ENCODE measurements around the gene LMNA. TPM values are rescaled to one million over a fixed set of nuclear protein-coding genes. Genes with fewer than 3 reads are reported as not detected.
"Not testable (repeated sequence)": the region's sequence is repeated elsewhere in the genome, so short reads cannot be mapped to it uniquely, and the experiment has no call there.

Gene LMNA
- total RNA-seq, 3 donors from 2014 or later = 263 to 334 (median 308) TPM

- intact Hi-C loops (cut with DNase I, micrococcal nuclease) = no loop called here
- ATAC-seq (peak; percentile 5), DNase-seq (peak in 2 of 3 donors; percentile 70)
- H3K36me3 ChIP-seq (ENCODE audit: low read depth) = no peaks in the 10 kb centered on the region
- peaks cover 79% of the 10 kb centered on the region for H3K4me1 ChIP-seq (ENCODE audit: low read depth)
- H3K9me3 ChIP-seq = no peaks in the 10 kb centered on the region
- no peak overlapping the region for H3K4me3 ChIP-seq
- no peak for TF ChIP-seq CTCF (IDR thresholded peaks at IDR 0.05)
Measured at GRCh38 chr1:156119503-156120209, 5.1 kb downstream of the LMNA start.

- H3K9me3 ChIP-seq = no peaks in the 10 kb centered on the region
- H3K4me3 ChIP-seq = no peak overlapping the region
- intact Hi-C loops (cut with DNase I, micrococcal nuclease) = no loop called here
- H3K4me1 ChIP-seq (ENCODE audit: low read depth) = peaks cover 85% of the 10 kb centered on the region
- TF ChIP-seq CTCF (IDR thresholded peaks at IDR 0.05) = no peak
- ATAC-seq (no peak), DNase-seq (no peak)
- H3K36me3 ChIP-seq (ENCODE audit: low read depth) = no peaks in the 10 kb centered on the region
Measured at GRCh38 chr1:156120318-156120717, 5.8 kb downstream of the LMNA start.

GRCh38 chr1:156121005-156121404, 6.5 kb downstream of the LMNA start:
- ATAC-seq; H3K9me3 ChIP-seq; intact Hi-C loops (cut with DNase I, micrococcal nuclease); H3K36me3 ChIP-seq (ENCODE audit: low read depth); DNase-seq; H3K4me3 ChIP-seq: not testable (repeated sequence)
- H3K4me1 ChIP-seq (ENCODE audit: low read depth) = peaks cover 92% of the 10 kb centered on the region

- ATAC-seq = no peak
Measured at GRCh38 chr1:156121457-156121856, 6.9 kb downstream of the LMNA start.

GRCh38 chr1:156122086-156122485, 7.6 kb downstream of the LMNA start:
- no peak for ATAC-seq
- Histone ChIP-seq H3K4me1 (ENCODE audit: low read depth) (peaks cover 95% of the 10 kb centered on the region), H3K9me3 (no peaks in the 10 kb centered on the region), H3K4me3 (no peak overlapping the region), H3K36me3 (ENCODE audit: low read depth) (no peaks in the 10 kb centered on the region)
- DNase-seq = no peak
- intact Hi-C loops (cut with DNase I, micrococcal nuclease) = no loop called here
- no peak for TF ChIP-seq CTCF (IDR thresholded peaks at IDR 0.05)

More at GRCh38 chr1:156121457-156121856, 6.9 kb downstream of the LMNA start:
- intact Hi-C loops (cut with DNase I, micrococcal nuclease) = no loop called here
- Histone ChIP-seq H3K4me3 (no peak overlapping the region), H3K9me3 (no peaks in the 10 kb centered on the region), H3K36me3 (ENCODE audit: low read depth) (no peaks in the 10 kb centered on the region), H3K4me1 (ENCODE audit: low read depth) (peaks cover 94% of the 10 kb centered on the region)
- TF ChIP-seq CTCF (IDR thresholded peaks at IDR 0.05) = no peak
- no peak for DNase-seq

GRCh38 chr1:156122519-156123355, 8.2 kb downstream of the LMNA start:
- TF ChIP-seq CTCF (IDR thresholded peaks at IDR 0.05) = no peak

More at GRCh38 chr1:156122519-156123355, 8.2 kb downstream of the LMNA start:
- intact Hi-C loops (cut with DNase I, micrococcal nuclease) = no loop called here
- H3K36me3 ChIP-seq (ENCODE audit: low read depth) = no peaks in the 10 kb centered on the region
- DNase-seq (peak; percentile 78 to 82 (median 82)), ATAC-seq (peak; percentile 4)
- H3K9me3 ChIP-seq = no peaks in the 10 kb centered on the region
- H3K4me1 ChIP-seq (ENCODE audit: low read depth) = peaks cover 96% of the 10 kb centered on the region
- no peak overlapping the region for H3K4me3 ChIP-seq
